ENCODE measurements around the gene FOXK1. TPM values are rescaled to one million over a fixed set of nuclear protein-coding genes. Genes with fewer than 3 reads are reported as not detected.
A peak's percentile ranks its signal among the peaks of the same experiment; 100 is the strongest.

FOXK1 gene
- total RNA-seq, 1 donor from 2014 or later: 17.2 TPM

DNA sequence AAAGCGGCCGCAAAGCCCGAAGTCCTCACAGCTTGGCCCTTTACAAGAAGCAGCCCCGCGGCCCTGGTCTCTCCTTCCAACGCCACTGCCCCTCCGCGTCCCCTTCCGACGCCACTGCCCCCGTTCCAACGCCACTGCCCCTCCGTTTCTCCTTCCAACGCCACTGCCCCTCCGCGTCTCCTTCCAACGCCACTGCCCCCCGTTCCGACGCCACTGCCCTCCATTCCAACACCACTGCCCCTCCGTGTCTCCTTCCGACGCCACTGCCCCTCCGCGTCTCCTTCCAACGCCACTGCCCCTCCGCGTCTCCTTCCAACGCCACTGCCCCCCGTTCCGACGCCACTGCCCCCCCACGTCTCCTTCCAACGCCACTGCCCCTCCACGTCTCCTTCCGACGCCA is 126.5 kb downstream of the FOXK1 start:
- no peaks in the 10 kb centered on the region for H3K36me3 ChIP-seq (ENCODE audit: control insufficient read depth in 3 of 3, insufficient read depth in 3 of 3, low read length in 3 of 3)
- no peak overlapping the region for H3K4me3 ChIP-seq (ENCODE audit: low read length in 3 of 3)
- H3K27ac ChIP-seq (ENCODE audit: low read depth, low read length): no peak overlapping the region
- no peak overlapping the region for H3K9ac ChIP-seq (ENCODE audit: low read depth in 1 of 3, low read length in 3 of 3)
- no peaks in the 10 kb centered on the region for H3K9me3 ChIP-seq (ENCODE audit: control insufficient read depth in 3 of 3, low read length in 3 of 3)
- H3K27me3 ChIP-seq (ENCODE audit: control insufficient read depth in 3 of 3, insufficient read depth in 3 of 3, low read length in 3 of 3): no peaks in the 10 kb centered on the region
- no peaks in the 10 kb centered on the region for H3K4me1 ChIP-seq (ENCODE audit: control insufficient read depth in 3 of 3, insufficient read depth in 3 of 3, low read length in 3 of 3)

DNA sequence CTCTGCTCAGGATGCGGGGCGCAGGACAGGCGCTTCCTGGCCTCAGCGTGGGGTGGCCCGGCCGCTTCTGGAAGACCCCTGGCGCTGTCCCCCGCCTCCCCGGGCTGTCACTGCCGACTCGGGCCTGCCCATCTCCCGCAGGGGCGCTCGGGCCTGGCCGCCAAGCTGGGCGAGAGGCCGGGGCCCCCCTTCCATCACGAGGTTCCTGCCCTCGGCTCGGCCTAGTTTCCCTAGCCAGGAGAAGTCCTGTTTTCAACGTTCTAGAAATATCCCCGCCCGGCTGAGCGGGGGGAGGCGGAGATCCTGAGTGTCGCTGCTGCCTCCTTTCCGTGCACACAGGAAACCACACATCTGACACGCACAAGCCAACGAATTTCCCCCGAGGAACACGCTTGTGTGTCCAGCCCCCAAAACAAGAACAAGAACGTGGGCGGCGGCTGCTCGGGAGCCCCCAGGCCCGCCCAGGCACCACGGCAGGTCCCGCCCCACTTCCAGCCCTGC is 127.0 kb downstream of the FOXK1 start:
- Histone ChIP-seq H3K36me3 (ENCODE audit: control insufficient read depth in 3 of 3, insufficient read depth in 3 of 3, low read length in 3 of 3) (no peaks in the 10 kb centered on the region), H3K9ac (ENCODE audit: low read depth in 1 of 3, low read length in 3 of 3) (no peak overlapping the region), H3K9me3 (ENCODE audit: control insufficient read depth in 3 of 3, low read length in 3 of 3) (no peaks in the 10 kb centered on the region), H3K27ac (ENCODE audit: low read depth, low read length) (peak overlapping the region; percentile 40), H3K27me3 (ENCODE audit: control insufficient read depth in 3 of 3, insufficient read depth in 3 of 3, low read length in 3 of 3) (no peaks in the 10 kb centered on the region), H3K4me1 (ENCODE audit: control insufficient read depth in 3 of 3, insufficient read depth in 3 of 3, low read length in 3 of 3) (no peaks in the 10 kb centered on the region), H3K4me3 (ENCODE audit: low read length in 3 of 3) (no peak overlapping the region)

DNA sequence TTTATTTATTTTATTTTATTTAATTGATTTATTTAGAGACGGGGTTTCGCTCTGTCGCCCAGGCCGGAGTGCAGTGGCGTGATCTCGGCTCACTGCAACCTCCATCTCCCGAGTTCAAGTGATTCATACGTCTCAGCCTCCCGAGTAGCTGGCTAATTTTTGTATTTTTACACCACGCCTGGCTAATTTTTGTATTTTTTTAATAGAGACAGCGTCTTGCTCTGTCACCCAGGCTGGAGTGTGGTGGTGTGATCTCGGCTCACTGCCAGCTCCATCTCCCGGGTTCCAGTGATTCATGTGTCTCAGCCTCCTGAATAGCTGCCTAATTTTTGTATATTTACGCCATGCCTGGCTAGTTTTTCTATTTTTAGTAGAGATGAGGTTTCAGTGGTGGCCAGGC is 127.6 kb downstream of the FOXK1 start:
- H3K9ac ChIP-seq (ENCODE audit: low read depth in 1 of 3, low read length in 3 of 3): no peak overlapping the region
- H3K4me3 ChIP-seq (ENCODE audit: low read length in 3 of 3): no peak overlapping the region
- H3K27me3 ChIP-seq (ENCODE audit: control insufficient read depth in 3 of 3, insufficient read depth in 3 of 3, low read length in 3 of 3): no peaks in the 10 kb centered on the region
- no peak overlapping the region for H3K27ac ChIP-seq (ENCODE audit: low read depth, low read length)
- no peaks in the 10 kb centered on the region for H3K4me1 ChIP-seq (ENCODE audit: control insufficient read depth in 3 of 3, insufficient read depth in 3 of 3, low read length in 3 of 3)
- H3K9me3 ChIP-seq (ENCODE audit: control insufficient read depth in 3 of 3, low read length in 3 of 3): no peaks in the 10 kb centered on the region
- no peaks in the 10 kb centered on the region for H3K36me3 ChIP-seq (ENCODE audit: control insufficient read depth in 3 of 3, insufficient read depth in 3 of 3, low read length in 3 of 3)

DNA sequence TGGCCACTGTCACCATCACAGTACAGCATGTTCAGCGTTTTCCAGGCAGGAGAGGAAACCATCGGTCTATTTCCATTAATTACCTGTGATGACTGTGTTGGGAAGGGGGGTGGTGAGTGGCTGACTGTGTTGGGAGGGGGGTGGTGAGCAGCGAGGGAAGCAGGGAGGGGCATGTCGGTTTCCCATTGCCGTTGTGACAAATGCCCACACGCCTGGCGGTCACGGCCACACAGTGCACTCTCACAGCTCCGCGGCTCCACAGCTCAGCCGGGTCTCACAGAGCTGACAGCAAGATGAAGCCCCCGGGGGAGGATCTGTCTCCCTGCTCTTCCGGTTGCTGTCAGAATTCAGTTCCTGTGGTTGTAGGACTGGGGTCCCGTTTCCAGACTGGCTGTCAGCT is 132.3 kb downstream of the FOXK1 start:
- no peak overlapping the region for H3K9ac ChIP-seq (ENCODE audit: low read depth in 1 of 3, low read length in 3 of 3)
- H3K9me3 ChIP-seq (ENCODE audit: control insufficient read depth in 3 of 3, low read length in 3 of 3): no peaks in the 10 kb centered on the region
- no peak overlapping the region for H3K27ac ChIP-seq (ENCODE audit: low read depth, low read length)
- H3K4me3 ChIP-seq (ENCODE audit: low read length in 3 of 3): no peak overlapping the region
- no peaks in the 10 kb centered on the region for H3K36me3 ChIP-seq (ENCODE audit: control insufficient read depth in 3 of 3, insufficient read depth in 3 of 3, low read length in 3 of 3)
- H3K27me3 ChIP-seq (ENCODE audit: control insufficient read depth in 3 of 3, insufficient read depth in 3 of 3, low read length in 3 of 3): no peaks in the 10 kb centered on the region
- no peaks in the 10 kb centered on the region for H3K4me1 ChIP-seq (ENCODE audit: control insufficient read depth in 3 of 3, insufficient read depth in 3 of 3, low read length in 3 of 3)

DNA sequence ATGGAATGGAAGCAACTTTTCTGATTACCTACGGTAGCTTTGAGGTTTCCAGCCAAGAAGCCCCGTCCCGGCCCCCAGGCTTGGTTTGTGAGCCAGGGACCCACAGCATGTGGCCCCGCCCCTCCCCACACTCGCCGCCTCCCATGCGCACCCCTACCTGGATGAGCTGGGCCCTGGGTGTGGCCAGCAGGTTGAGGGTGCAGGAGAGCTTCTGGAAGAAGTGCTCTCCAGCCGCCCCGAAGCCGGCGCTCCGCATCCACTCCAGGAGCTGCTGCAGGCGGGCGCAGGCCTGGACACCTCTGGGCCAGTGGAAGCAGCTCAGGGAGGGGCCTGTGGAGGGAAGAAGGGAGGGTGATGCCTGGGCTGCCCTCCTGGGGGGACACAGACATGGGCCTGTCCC is 133.0 kb downstream of the FOXK1 start:
- no peaks in the 10 kb centered on the region for H3K27me3 ChIP-seq (ENCODE audit: control insufficient read depth in 3 of 3, insufficient read depth in 3 of 3, low read length in 3 of 3)
- no peak overlapping the region for H3K27ac ChIP-seq (ENCODE audit: low read depth, low read length)
- H3K4me1 ChIP-seq (ENCODE audit: control insufficient read depth in 3 of 3, insufficient read depth in 3 of 3, low read length in 3 of 3): peaks cover under 1 to 2% (median 2%) of the 10 kb centered on the region in 3 donors
- H3K9ac ChIP-seq (ENCODE audit: low read depth in 1 of 3, low read length in 3 of 3): no peak overlapping the region
- no peaks in the 10 kb centered on the region for H3K9me3 ChIP-seq (ENCODE audit: control insufficient read depth in 3 of 3, low read length in 3 of 3)
- H3K36me3 ChIP-seq (ENCODE audit: control insufficient read depth in 3 of 3, insufficient read depth in 3 of 3, low read length in 3 of 3): no peaks in the 10 kb centered on the region
- H3K4me3 ChIP-seq (ENCODE audit: low read length in 3 of 3): no peak overlapping the region

DNA sequence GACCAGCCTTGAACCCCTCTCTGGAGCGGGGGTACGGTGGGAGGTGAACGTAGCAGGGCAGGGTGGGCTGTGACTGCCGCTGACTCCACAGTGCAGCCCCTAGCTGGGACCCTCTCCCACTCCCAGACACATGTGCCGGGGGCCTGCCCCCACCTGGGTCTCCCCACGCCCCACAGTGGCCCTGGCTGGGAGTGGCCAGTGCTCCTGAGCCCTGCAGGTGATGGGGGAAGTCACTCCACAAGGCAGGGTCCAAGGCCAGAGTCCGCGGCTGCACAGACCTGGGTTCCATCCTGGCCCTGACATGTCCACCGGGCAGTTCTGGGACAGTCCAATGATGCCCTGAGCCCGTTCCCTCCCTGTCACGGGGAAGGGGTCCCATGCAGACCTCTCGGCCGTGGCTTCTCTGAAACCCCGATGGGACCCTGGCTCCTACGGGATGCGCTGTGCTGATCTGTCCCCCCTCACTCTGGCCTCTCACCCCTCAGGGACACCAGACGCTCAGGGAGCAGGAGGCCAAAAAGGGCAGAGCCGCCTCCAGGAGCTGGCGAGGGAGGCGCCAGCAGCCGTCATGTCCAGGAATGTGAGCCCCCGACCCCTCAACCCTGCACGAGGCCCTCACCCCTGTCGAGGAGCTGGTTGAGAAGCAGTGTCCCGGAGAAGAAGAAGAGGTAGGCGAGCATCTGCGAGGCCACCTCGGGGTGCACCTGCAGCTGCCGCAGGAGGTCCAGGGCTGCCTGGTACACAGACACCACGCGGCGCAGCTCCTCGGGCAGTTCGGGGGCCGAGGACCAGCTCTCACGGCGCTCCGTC is 133.7 kb downstream of the FOXK1 start:
- H3K4me1 ChIP-seq (ENCODE audit: control insufficient read depth in 3 of 3, insufficient read depth in 3 of 3, low read length in 3 of 3): peaks cover 6 to 7% (median 6%) of the 10 kb centered on the region in 3 donors
- H3K9me3 ChIP-seq (ENCODE audit: control insufficient read depth in 3 of 3, low read length in 3 of 3): no peaks in the 10 kb centered on the region
- H3K4me3 ChIP-seq (ENCODE audit: low read length in 3 of 3): no peak overlapping the region
- no peaks in the 10 kb centered on the region for H3K27me3 ChIP-seq (ENCODE audit: control insufficient read depth in 3 of 3, insufficient read depth in 3 of 3, low read length in 3 of 3)
- no peak overlapping the region for H3K27ac ChIP-seq (ENCODE audit: low read depth, low read length)
- no peaks in the 10 kb centered on the region for H3K36me3 ChIP-seq (ENCODE audit: control insufficient read depth in 3 of 3, insufficient read depth in 3 of 3, low read length in 3 of 3)
- H3K9ac ChIP-seq (ENCODE audit: low read depth in 1 of 3, low read length in 3 of 3): no peak overlapping the region

DNA sequence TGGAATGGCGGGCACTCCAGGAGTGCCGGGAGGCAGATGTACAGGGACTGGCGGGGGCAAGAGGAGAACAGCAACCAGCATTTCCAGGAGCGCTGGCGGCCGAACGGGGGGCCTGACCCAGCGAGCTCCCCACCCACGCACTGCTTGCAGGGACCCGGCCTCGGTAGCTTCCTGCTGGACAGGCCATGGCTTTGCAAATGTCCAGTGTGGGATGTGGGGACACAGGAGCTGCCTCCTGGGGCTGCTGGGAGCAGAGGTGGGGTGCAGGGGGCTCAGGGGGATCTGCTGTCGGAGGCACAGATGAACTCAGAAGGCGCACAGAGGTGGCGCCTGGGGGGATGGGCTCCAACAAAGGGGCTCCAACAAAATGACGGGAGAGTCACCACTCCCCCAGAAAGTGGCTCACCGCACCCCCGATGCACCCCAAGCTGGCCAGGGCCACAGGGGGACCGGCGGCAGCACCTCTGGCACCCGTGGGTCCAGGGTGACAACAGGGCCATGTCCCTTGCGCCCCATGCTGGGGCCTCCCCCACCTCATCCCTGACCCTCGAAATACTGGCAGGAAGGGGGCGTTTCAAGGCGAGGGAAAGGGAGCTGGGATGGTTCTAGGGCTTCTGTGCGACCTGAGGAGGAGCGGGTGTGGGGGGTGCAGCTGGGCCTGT is 134.5 kb downstream of the FOXK1 start:
- no peak overlapping the region for H3K27ac ChIP-seq (ENCODE audit: low read depth, low read length)
- H3K27me3 ChIP-seq (ENCODE audit: control insufficient read depth in 3 of 3, insufficient read depth in 3 of 3, low read length in 3 of 3): no peaks in the 10 kb centered on the region
- H3K36me3 ChIP-seq (ENCODE audit: control insufficient read depth in 3 of 3, insufficient read depth in 3 of 3, low read length in 3 of 3): no peaks in the 10 kb centered on the region

DNA sequence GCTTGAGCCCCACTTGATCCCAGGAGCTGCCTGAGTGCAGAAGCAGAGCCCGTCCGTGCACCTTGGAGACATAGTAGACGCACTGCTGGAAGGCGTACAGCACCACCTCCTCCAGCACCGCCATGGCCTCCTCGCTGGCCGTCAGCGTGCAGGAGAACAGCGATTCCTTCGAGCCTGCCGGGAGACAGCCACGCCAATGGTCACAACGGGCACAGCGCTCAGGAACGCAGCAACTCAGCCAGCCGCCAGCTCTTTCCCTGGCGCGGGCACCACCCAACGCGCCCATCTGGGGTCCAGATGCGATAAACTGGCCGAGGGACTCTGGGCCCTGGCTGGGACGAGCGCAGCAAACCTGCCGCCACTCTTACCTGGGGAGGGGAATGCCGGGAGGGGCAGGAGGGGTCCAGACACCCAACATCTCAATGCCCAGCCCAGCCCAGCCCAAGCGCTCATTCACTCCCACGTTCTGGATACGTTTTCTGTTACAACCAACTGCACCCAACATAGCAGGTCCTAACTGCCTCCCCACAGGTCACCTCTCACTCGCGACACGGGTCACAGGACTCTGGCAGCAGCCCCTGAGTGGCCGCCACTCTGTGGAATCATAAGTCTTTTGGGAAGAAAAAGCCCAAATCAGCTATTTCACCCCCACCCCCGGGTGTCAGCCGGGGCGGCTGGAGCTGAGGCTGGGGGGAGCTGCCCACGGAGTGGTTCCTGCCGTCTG is 135.2 kb downstream of the FOXK1 start:
- Histone ChIP-seq H3K27ac (ENCODE audit: low read depth, low read length) (no peak overlapping the region), H3K4me1 (ENCODE audit: control insufficient read depth in 3 of 3, insufficient read depth in 3 of 3, low read length in 3 of 3) (peaks cover 9 to 10% (median 10%) of the 10 kb centered on the region in 3 donors), H3K36me3 (ENCODE audit: control insufficient read depth in 3 of 3, insufficient read depth in 3 of 3, low read length in 3 of 3) (no peaks in the 10 kb centered on the region), H3K4me3 (ENCODE audit: low read length in 3 of 3) (no peak overlapping the region), H3K27me3 (ENCODE audit: control insufficient read depth in 3 of 3, insufficient read depth in 3 of 3, low read length in 3 of 3) (no peaks in the 10 kb centered on the region), H3K9me3 (ENCODE audit: control insufficient read depth in 3 of 3, low read length in 3 of 3) (no peaks in the 10 kb centered on the region), H3K9ac (ENCODE audit: low read depth in 1 of 3, low read length in 3 of 3) (no peak overlapping the region)

More for the DNA sequence above, 134.5 kb downstream of the FOXK1 start:
- Histone ChIP-seq H3K9me3 (ENCODE audit: control insufficient read depth in 3 of 3, low read length in 3 of 3) (no peaks in the 10 kb centered on the region), H3K4me1 (ENCODE audit: control insufficient read depth in 3 of 3, insufficient read depth in 3 of 3, low read length in 3 of 3) (peaks cover 9 to 10% (median 10%) of the 10 kb centered on the region in 3 donors), H3K9ac (ENCODE audit: low read depth in 1 of 3, low read length in 3 of 3) (no peak overlapping the region), H3K4me3 (ENCODE audit: low read length in 3 of 3) (no peak overlapping the region)

DNA sequence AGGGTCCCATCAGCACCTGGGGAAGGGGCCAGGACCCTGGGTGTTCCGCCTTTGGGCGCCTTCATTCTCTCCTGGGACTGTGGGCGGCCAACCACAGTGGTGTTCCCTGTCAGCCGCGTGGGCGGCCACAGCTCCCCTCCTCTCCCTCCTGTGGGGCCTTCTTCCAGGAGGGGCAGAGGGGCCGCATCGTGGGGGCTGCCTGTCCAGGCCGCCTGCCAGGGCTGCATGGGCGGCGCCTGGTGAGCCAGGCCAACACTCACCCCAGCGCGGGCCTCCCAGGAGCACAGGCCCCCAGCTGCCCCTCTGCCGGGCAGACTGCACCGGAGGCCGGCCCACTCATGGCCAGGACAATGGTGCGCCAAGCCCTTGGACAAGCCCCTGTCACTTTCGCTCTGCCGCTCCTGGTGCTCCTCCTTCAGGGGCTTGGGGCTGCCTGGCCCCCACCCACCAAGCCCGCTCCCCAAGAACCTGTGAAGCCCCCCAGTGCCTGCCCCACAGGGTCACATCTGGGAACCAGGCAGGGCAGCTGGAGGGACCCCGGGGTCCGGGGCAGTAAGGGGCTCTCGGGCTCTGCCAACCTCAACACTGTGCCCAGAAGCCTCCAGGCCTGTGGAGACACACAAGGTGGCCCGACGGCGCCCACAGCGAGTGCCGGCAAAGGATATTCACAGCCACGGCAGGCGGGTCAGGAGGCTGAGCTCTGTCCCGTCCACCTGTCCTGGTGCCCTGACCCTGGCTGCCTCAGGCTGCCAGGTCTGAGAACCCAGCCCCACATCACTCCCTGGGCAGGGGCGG is 136.1 kb downstream of the FOXK1 start:
- Histone ChIP-seq H3K36me3 (ENCODE audit: control insufficient read depth in 3 of 3, insufficient read depth in 3 of 3, low read length in 3 of 3) (no peaks in the 10 kb centered on the region), H3K4me3 (ENCODE audit: low read length in 3 of 3) (no peak overlapping the region), H3K9ac (ENCODE audit: low read depth in 1 of 3, low read length in 3 of 3) (no peak overlapping the region), H3K27ac (ENCODE audit: low read depth, low read length) (no peak overlapping the region), H3K4me1 (ENCODE audit: control insufficient read depth in 3 of 3, insufficient read depth in 3 of 3, low read length in 3 of 3) (peaks cover 9 to 10% (median 10%) of the 10 kb centered on the region in 3 donors), H3K27me3 (ENCODE audit: control insufficient read depth in 3 of 3, insufficient read depth in 3 of 3, low read length in 3 of 3) (no peaks in the 10 kb centered on the region), H3K9me3 (ENCODE audit: control insufficient read depth in 3 of 3, low read length in 3 of 3) (no peaks in the 10 kb centered on the region)

Measured in skeletal muscle tissue (tissue), 4 donors.